GM12875 (cell line): ENCODE data around the gene TFAM.
"Not testable (repeated sequence)": the region's sequence is repeated elsewhere in the genome, so short reads cannot be mapped to it uniquely, and the experiment has no call there.

Experiments
- H3K4me3 ChIP-seq: one replicate; pipeline ENCODE4 v1.5.1; 2011; ENCODE audit warnings: low read depth, low read length, control low read depth
- CTCF ChIP-seq: IDR thresholded peaks from 2 replicates; pipeline ENCODE4 v1.5.1; 2011; ENCODE audit warnings: low read depth, mild to moderate bottlenecking, control low read depth, inconsistent platforms, low read length, moderate library complexity, borderline replicate concordance; ENCODE audit not compliant: insufficient read depth

Gene TFAM

GRCh38 chr10:58409956-58410610, 24.9 kb downstream of the TFAM start:
- no peak for TF ChIP-seq CTCF
- H3K4me3 ChIP-seq, result no peak overlapping the region

GRCh38 chr10:58412502-58412961, 27.3 kb downstream of the TFAM start:
- H3K4me3 ChIP-seq, result no peak overlapping the region
- TF ChIP-seq CTCF, result no peak

GRCh38 chr10:58414270-58415041, 29.2 kb downstream of the TFAM start:
- TF ChIP-seq CTCF, result no peak
- H3K4me3 ChIP-seq, result no peak overlapping the region

GRCh38 chr10:58415757-58416156, 30.5 kb downstream of the TFAM start:
- TF ChIP-seq CTCF, result no peak

GRCh38 chr10:58417902-58418301, 32.7 kb downstream of the TFAM start:
- H3K4me3 ChIP-seq, result not testable (repeated sequence)

More at GRCh38 chr10:58415757-58416156, 30.5 kb downstream of the TFAM start:
- no peak overlapping the region for H3K4me3 ChIP-seq

- no peak for TF ChIP-seq CTCF
- H3K4me3 ChIP-seq, result no peak overlapping the region
Observed at GRCh38 chr10:58424176-58424575, 39.0 kb downstream of the TFAM start.

- H3K4me3 ChIP-seq, result not testable (repeated sequence)
Observed at GRCh38 chr10:58428436-58428835, 43.2 kb downstream of the TFAM start.

- H3K4me3 ChIP-seq, result no peak overlapping the region
- no peak for TF ChIP-seq CTCF
Observed at GRCh38 chr10:58431903-58432302, 46.7 kb downstream of the TFAM start.
